Keratinocyte (primary cell): Measurements from ENCODE around the gene KCNC4.

ENCODE experiments used
- CTCF ChIP-seq, 3 experiments: IDR thresholded peaks in 1 of 3; conservative IDR thresholded peaks in 1 of 3; optimal IDR thresholded peaks in 1 of 3; 2 replicates in 2 of 3; 3 replicates in 1 of 3; pipeline versions ENCODE3 to v1.5.1; 2011; ENCODE audit warnings: low read length in 3 of 3, mild to moderate bottlenecking in 3 of 3, moderate library complexity in 2 of 3, control low read depth in 1 of 3, inconsistent platforms in 1 of 3; ENCODE audit not compliant: insufficient read depth in 2 of 3; ENCODE audit errors: extremely low read depth in 1 of 3
- EZH2 ChIP-seq: IDR thresholded peaks from one replicate; pipeline ENCODE4 v1.6.1; 2012; ENCODE audit warnings: inconsistent platforms, mild to moderate bottlenecking, low read length, moderate library complexity

GRCh38 chr1:110239441-110240430 lies 29.6 kb downstream of the KCNC4 start:
- TF ChIP-seq CTCF (optimal IDR thresholded peaks at IDR 0.05 in 1 of 3, IDR thresholded peaks at IDR 0.05 in 1 of 3, conservative IDR thresholded peaks at IDR 0.05 in 1 of 3; ENCODE audit: extremely low read depth in 1 of 3, insufficient read depth in 2 of 3, low read length in 3 of 3) (no peak), EZH2 (no peak)
